GM15510 (cell line): ENCODE data around the gene AGAP1.

Experiments
- POLR2A ChIP-seq: IDR thresholded peaks from 3 replicates; pipeline ENCODE4 v1.6.1; 2011; ENCODE audit warnings: borderline replicate concordance; ENCODE audit not compliant: insufficient read length; ENCODE audit errors: extremely low read depth

AGAP1 gene

DNA sequence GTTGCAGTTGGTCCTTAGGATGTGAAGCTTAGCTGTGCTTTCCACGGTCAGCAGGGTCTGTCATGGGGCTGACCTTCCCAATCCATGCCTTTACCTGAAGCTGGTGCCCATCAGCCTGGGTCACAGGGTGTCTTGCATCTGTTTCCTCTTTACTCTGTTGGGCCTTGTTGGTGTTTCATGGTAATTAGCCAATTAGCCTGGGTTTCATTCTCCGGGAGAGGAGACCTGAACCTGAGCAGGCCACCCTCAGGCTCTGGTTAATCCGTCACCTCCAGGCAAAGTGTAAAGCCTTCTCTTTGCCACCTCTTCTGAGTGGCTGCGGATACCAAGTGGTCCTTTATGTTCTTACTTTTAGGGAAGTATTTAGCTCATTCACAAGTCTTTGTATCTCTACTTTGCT, 534.2 kb downstream of the AGAP1 start:
- TF ChIP-seq POLR2A, result no peak

DNA sequence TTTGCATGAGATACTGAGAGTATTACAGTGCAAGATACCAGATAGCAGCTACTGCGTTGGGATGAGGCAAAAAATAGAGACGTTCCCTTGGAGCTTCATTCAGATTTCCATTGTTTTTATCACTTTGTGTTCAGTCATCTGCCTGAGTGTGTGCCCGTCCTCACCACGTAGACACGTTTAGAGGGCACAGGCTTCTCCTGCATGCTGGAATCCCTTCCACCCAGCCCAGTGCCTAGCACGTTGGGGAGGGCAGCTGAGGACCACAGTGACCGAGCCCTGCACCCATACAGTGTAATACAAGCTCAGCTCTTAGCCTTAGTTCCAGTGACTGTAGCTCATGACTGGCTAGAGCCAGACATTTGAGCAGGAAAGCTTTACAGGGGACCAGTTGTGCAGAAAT, 539.6 kb downstream of the AGAP1 start:
- TF ChIP-seq POLR2A, result no peak

DNA sequence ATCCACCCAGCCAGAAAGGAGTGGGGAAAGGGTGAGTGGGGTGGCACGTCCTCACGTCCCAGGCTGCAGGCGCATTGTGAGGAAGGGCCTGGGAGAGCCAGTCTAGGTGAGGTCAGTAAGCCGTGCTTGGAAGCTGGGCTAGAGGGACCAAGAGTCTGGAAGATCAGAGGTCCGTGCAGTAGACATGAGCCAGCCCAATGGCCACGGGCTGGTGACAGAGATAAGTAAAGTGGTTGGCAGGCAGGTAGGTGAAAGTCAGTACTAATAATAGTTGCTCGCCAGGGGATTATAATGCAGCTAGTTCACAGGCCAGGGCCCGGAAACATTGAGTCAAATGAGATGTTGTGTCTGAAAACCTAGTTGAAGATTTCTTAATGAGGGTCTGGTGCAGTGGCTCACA, 541.1 kb downstream of the AGAP1 start:
- no peak for TF ChIP-seq POLR2A

DNA sequence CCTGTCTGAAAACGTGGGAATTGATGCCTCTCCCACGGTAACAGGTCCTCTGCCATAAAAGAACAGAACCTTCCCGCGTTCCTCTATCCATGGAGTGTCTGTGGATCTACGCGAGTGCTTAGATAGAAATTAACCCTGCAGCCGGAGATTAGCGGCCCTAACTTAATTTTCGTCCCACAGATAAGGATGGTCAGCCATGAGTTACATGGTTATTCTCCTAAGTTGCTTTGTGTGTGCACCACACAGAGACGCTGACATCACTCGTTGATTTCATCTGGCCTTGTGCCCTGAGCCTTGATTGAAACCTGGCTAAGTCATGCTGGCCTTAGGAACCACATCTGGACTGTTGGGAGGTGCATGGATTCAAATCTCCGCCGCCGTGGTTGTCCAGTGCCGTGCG, 542.2 kb downstream of the AGAP1 start:
- TF ChIP-seq POLR2A, result no peak

DNA sequence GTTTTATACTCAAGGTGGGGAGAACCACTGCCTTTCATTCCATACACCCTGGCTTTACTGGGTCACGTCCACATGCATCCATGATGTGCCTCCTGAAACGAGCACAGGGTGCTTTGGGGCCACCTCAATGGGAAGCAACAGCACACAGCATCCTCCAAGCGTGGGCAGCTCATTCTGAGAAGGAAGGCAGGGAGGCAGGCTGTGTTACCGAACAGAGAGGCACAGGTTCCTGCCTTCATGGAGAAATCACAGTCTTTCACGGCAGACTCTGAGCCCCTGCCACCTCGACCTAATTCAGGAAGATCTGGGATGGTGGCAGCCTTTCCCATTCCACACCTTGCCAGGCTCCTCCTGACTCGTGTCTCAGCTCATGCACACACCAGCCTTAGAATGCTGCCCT, 544.3 kb downstream of the AGAP1 start:
- TF ChIP-seq POLR2A, result no peak

DNA sequence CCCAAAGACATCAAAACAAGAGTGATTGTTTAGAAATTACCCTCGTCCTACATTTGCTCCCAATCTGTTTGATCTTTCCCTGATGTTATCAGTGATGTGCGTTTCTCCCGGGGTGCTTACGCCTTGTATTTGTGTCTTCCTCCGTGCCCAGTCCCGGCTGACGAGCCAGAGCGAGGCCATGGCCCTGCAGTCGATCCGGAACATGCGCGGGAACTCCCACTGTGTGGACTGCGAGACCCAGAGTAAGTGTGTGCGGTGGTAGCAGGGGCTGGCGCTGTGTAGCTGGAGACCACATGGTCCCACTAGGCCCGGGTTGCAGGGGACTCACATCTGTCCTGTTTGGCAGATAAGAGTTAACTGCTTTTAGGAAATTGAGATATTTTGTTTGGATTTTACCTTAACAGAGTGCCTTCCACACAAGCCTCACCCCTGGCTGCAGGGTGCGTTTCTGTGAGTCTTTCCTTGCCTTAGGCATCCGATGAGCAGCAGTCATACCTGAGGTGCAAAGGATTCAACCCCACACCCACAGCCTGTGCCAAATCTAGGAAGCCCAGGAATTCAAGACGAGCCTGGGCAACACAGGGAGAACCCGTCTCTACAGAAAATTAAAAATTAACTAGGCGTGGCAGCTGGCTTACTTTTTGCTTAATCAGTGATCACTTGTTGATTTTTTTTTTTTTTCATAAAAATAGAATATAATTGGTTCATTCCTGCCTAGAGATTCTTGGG, 546.9 kb downstream of the AGAP1 start:
- no peak for TF ChIP-seq POLR2A

DNA sequence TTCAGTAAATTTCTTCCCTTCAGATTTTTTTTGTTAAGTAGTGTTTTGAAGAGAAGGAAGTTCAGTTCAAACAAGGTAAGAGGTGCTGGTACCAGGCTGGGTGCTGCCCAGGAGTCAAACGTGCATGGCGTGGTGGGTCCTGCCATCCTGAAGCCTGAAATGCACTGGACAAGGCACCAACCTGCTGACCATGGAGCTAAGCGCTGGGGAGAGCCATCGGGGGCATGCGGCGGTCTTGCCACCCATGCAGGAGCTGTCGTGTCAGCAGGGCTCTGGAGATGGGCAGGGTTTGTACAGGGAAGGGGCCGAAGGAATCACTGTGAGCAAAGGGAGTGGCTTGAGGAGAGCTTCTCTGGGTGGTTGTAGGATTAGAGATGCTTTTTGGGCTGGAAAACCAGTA, 547.8 kb downstream of the AGAP1 start:
- no peak for TF ChIP-seq POLR2A

DNA sequence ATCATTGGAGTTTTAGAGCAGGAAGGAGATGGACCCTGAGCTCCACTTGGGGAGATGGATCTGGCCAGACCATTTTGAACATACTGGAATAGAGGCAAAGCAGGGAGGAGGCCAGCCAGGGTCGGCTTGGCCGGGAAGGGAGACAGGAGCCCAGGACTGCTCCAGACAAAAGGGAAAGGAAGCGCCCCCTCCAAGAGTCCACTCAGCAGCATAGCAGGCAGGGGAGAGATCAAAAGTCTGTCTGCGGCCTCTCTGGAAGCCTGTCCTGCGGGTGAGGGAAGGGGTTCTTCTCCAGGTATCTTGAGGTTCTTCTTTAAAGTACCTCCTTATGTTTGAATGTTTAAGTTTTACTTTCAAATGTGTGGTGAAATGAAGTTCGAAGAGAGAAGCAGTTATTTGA, 548.2 kb downstream of the AGAP1 start:
- TF ChIP-seq POLR2A, result no peak

DNA sequence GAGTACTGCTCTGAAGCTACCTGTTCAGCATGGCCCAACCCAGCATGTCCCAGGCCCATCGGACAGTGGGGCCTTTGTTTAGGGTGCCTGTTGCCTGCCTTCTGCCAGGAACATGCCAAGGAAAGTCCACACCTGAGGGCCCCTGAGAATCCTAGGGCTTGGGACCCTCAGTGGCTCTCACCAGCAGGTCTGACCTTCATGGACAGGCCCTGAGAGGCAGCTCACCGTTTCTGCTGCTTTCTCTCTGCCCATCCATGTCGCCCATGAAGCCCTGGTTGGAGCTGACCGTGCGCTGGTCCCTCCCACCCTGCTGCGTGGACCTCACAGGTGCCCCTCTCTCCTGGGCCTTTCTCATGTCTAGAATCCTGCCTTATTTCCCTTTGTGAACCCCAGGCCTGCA, 550.3 kb downstream of the AGAP1 start:
- no peak for TF ChIP-seq POLR2A

DNA sequence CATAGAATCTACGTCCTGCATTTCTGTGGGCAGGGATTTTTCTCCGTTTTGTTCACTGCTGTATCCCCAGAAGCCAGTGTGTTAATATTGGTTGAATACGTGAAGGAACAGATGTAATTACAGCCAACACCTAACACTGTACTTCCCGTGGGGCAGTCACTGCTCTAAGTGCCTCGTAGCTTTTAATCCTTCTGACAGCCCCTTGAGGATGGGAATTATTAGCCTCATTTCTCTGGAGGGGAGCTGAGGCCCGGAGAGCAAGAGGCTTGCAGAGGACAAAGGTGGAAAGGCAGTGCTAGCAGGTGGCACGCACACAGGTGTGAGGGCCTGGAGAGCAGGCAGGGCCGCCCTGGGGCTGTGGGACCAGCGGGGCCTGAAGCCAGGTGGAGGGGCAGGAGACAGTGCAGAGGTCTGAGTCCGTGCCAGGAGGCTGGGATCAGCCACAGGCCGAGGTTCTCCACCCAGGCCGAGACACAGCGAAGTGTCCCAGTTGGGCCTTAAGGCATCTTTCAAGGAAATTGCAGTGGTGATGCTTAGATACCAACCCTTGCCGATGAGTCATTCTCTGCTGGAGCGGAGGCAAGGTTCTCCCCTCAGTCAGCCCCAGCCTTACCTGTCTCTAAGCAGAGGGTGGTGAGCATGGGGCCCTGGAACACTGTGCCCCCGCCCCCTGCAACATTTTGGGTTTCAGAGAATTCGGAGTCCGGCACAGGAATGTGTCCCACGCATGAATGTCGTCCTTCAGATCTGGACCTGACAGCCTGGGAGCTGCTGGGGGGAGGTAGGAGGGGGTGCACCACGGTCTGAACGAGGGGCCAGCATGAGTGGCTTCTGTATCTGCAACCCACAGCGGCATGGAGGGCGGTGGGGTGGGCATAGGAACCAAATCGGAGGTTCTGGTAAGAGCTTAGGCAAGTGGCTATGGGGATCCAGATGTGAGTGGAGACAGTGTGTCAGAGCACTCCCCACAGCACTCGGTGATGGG, 551.7 kb downstream of the AGAP1 start:
- TF ChIP-seq POLR2A, result no peak

DNA sequence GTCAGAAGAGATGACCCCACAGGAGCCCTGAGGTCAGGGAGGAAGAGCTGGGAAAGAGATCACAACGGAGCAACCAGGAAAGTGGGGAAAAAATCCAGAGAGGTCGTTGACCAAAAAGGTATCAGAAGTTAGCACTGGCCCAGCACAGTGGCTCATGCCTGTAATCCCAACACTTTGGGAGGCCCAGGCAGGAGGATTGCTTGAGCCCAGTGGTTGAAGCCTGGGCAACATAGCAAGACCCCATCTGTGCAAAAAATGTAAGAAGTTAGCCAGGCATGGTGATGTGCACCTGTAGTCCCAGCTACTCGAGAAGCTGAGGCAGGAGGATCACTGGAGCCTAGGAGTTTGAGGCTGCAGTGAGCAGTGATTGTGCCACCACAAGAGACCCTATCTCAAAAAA, 552.9 kb downstream of the AGAP1 start:
- no peak for TF ChIP-seq POLR2A

DNA sequence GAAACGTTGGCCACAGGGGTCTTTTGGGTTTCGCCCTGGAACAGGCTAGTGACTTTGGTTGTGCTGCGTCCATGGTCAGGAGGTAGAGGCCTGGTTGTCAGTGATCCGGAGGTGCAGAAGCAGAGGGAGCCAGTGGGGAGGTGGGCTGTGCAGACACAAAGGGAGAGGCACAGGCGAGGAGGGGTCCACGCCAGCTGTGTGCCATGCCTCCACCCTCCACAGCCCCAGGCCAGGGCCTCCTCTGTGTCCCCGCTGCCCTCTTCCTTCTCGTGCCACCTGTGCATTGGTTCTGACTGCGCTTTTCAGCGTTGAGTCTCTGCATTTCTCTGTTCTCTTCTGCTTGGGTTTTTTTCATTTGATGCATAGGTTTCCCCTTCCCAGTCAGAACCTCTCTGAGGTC, 553.3 kb downstream of the AGAP1 start:
- no peak for TF ChIP-seq POLR2A

DNA sequence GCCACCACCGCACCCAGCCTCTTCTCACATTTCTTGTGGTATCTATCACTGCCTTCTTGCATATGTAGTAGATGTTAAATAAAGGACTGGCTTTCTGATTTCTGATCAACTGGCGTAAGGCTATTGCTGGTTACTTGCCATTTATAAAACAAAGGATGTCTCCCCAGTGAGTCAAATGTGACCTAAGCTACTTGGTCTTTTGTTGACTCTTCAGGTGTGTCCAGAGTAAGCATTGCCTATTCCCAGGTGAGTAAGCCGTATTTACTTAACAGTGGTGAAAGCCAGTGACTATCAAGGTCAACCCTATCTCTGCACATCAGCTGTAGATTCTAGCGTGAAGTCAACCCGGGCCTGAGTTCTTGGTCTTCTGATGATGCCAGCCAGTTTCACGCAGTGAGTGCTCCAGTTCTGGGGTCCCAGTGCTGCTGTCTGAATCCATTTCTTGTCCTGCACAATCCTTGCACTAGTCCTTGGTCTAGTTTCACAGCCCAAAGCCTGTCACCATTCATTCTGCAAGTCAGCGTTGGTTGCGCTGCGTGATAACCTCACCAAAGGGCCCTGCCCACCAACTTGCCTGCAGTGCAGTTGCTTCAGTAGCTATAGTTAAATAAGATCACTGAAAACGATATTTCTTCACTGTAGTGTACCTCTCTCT, 554.2 kb downstream of the AGAP1 start:
- TF ChIP-seq POLR2A, result no peak

DNA sequence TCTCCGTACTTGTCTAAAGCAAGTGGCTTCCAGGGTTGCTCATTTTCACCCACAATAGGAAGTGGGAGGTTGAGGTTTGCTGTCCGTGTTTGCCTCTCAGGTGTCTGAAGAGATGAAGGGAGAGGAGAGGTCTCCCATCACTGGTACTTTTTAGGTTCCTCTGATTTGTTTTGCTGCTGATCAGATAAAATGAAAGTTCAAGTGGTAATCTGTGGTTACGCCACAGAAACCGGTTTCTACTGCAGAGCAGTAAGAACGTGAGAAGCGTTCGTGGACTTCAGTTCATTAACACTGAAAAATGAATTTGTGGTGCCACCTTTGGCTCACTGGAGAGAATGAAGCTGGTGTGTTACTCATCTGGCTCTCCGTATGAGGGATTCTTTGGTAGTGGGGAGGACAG, 556.1 kb downstream of the AGAP1 start:
- no peak for TF ChIP-seq POLR2A

DNA sequence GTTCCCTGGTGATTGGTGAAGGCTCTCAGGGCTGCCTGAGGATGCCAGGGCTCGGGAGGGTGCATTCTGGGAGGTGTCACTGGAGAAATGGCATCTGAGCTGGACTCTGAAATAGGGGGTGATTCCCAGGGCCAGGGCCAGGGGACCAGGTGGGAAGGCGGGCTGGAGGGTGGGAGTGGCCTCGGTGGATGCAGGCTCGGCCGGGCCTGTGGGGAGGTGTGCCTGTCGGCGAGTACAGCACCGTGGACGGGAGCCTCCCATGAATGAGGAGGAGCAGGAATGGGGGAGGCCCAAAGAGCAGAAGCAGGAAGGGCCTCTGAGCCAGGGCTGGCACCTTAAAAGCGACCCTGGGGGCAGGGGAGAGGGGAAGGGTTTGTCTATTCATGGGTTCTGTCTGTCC, 557.5 kb downstream of the AGAP1 start:
- TF ChIP-seq POLR2A, result no peak
